Activated CD8-positive, alpha-beta T cell treated with anti-CD3 and anti-CD28 coated beads, Interleukin-2, amount 10 ng/mL, durations not matched to agents 7 days and 5 days (primary cell): Measurements from ENCODE around the gene CCDC18. TPM values are rescaled to one million over a fixed set of nuclear protein-coding genes. Genes with fewer than 3 reads are reported as not detected.
"Not testable (repeated sequence)": the region's sequence is repeated elsewhere in the genome, so short reads cannot be mapped to it uniquely, and the experiment has no call there.

Source experiments
- ATAC-seq: fragments of 150-1000 bp; cut with Tn5 transposase; one replicate; pipeline ENCODE4 v1.10.0; 2021; ENCODE audit warnings: moderate library complexity
- CTCF ChIA-PET: fragments of 350-600 bp; sonication (Branson Sonifier 250); formaldehyde crosslinking; loops from one replicate; lab custom pipeline; 2021; ENCODE audit warnings: antibody characterized with exemption; lab: Charles Lee
- POLR2A ChIA-PET: fragments of 350-600 bp; sonication (Branson Sonifier 250); formaldehyde crosslinking; loops from one replicate; lab custom pipeline; 2021; ENCODE audit warnings: antibody characterized with exemption; lab: Charles Lee
- DNase-seq: peaks from one replicate; pipeline ENCODE4 v3.0.0-alpha.2; 2020
- H3K27ac Mint-ChIP-seq: one replicate; pipeline ENCODE4 v1.8.0; 2021; ENCODE audit warnings: mild to moderate bottlenecking, mixed read lengths
- H3K27me3 Mint-ChIP-seq: one replicate; pipeline ENCODE4 v1.8.0; 2021; ENCODE audit warnings: low read depth, mixed read lengths
- H3K36me3 Mint-ChIP-seq: one replicate; pipeline ENCODE4 v1.8.0; 2021; ENCODE audit warnings: low read depth, mixed read lengths
- H3K4me1 Mint-ChIP-seq: one replicate; pipeline ENCODE4 v1.8.0; 2021; ENCODE audit warnings: low read depth, mixed read lengths
- H3K4me3 Mint-ChIP-seq: one replicate; pipeline ENCODE4 v1.8.0; 2021; ENCODE audit warnings: mild to moderate bottlenecking, mixed read lengths
- H3K9me3 Mint-ChIP-seq: one replicate; pipeline ENCODE4 v1.8.0; 2022; ENCODE audit warnings: mixed read lengths; ENCODE audit not compliant: insufficient read depth
- total RNA-seq, 2 experiments: library from RNA; stranded (reverse); gene quantifications; one replicate each; pipeline ENCODE4 v1.2.3, GENCODE V29; 2021

CCDC18 gene
- total RNA-seq, 2 experiments from 2014 or later, result 33.1 to 36.3 TPM

GRCh38 chr1:93205892-93206566 is 25.5 kb downstream of the CCDC18 start:
- DNase-seq (no peak), ATAC-seq (no peak)
- no peak overlapping the region for H3K27ac Mint-ChIP-seq
- H3K27me3 Mint-ChIP-seq, result no peaks in the 10 kb centered on the region
- peaks cover 31% of the 10 kb centered on the region for H3K36me3 Mint-ChIP-seq
- POLR2A ChIA-PET, result interaction anchor here (1.2 kb wide), 1 partner anchor 127 kb away, joined by 3 read pairs; the partner anchor contains the start of gene MTF2
- H3K4me1 Mint-ChIP-seq, result no peaks in the 10 kb centered on the region
- CTCF ChIA-PET, result no interaction called here
- H3K4me3 Mint-ChIP-seq, result no peak overlapping the region
- no peaks in the 10 kb centered on the region for H3K9me3 Mint-ChIP-seq

- POLR2A ChIA-PET, result no interaction called here
- H3K4me3 Mint-ChIP-seq, result no peak overlapping the region
- DNase-seq (no peak), ATAC-seq (no peak)
- H3K4me1 Mint-ChIP-seq, result no peaks in the 10 kb centered on the region
- no peaks in the 10 kb centered on the region for H3K27me3 Mint-ChIP-seq
- H3K27ac Mint-ChIP-seq, result no peak overlapping the region
- H3K9me3 Mint-ChIP-seq, result no peaks in the 10 kb centered on the region
- H3K36me3 Mint-ChIP-seq, result peaks cover 34% of the 10 kb centered on the region
- CTCF ChIA-PET, result no interaction called here
Measured at GRCh38 chr1:93206567-93206954, 26.0 kb downstream of the CCDC18 start.

DNA sequence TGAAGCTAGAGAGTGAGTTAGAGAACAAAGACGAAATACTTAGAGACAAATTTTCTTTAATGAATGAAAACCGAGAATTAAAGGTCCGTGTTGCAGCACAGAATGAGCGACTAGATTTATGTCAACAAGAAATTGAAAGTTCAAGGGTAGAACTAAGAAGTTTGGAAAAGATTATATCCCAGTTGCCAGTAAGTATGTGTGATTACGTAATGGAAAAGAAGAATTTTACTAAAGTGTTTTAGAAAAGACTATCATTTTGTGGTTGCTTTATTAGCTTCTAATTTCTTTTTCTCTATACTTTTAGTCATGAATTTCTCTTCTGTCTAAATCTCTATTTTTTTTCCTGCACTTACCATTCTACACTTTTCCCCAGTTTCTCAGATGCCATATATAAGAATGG is 26.7 kb downstream of the CCDC18 start:
- CTCF ChIA-PET, result no interaction called here
- no peak overlapping the region for H3K27ac Mint-ChIP-seq
- POLR2A ChIA-PET, result no interaction called here
- ATAC-seq, result no peak
- H3K4me1 Mint-ChIP-seq, result no peaks in the 10 kb centered on the region
- H3K4me3 Mint-ChIP-seq, result no peak overlapping the region
- no peaks in the 10 kb centered on the region for H3K27me3 Mint-ChIP-seq
- H3K36me3 Mint-ChIP-seq, result peaks cover 34% of the 10 kb centered on the region
- no peaks in the 10 kb centered on the region for H3K9me3 Mint-ChIP-seq
- DNase-seq, result no peak

GRCh38 chr1:93215322-93215721 is 34.8 kb downstream of the CCDC18 start:
- H3K4me3 Mint-ChIP-seq, result no peak overlapping the region
- ATAC-seq (no peak), DNase-seq (no peak)
- POLR2A ChIA-PET, result no interaction called here
- peaks cover 19% of the 10 kb centered on the region for H3K4me1 Mint-ChIP-seq
- H3K27ac Mint-ChIP-seq, result no peak overlapping the region
- no peaks in the 10 kb centered on the region for H3K9me3 Mint-ChIP-seq
- CTCF ChIA-PET, result no interaction called here
- peaks cover 56% of the 10 kb centered on the region for H3K36me3 Mint-ChIP-seq
- H3K27me3 Mint-ChIP-seq, result no peaks in the 10 kb centered on the region

DNA sequence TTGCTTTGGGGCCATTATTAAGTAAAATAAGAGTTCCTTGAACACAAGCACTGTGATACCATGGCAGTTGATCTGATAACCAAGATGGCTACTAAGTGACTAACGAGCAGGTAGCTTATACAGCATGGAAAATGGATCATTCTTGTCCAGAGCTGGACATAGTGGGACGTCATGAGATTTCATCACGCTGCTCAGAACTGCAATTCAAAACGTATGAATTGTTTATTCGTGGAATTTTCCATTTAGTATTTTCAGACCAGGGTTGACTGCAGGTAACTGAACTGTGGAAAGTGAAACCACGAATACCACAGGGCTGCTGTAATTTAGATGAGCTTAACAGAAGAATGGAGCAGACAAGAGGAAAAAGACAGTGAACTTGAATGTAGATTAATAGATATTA is 38.9 kb downstream of the CCDC18 start:
- Mint-ChIP-seq H3K9me3 (peaks cover 3% of the 10 kb centered on the region), H3K36me3 (peaks cover 69% of the 10 kb centered on the region), H3K4me3 (peak overlapping the region; percentile 66), H3K4me1 (peaks cover 28% of the 10 kb centered on the region), H3K27ac (peak overlapping the region; percentile 83), H3K27me3 (no peaks in the 10 kb centered on the region)
- ChIA-PET CTCF (interaction anchor here (1.2 to 1.4 kb wide), 2 partner anchors 11 to 50 kb away, joined by 3 to 4 read pairs; no protein-coding TSS in a partner anchor), POLR2A (interaction anchor here (1.7 kb wide), 1 partner anchor 38 kb away, joined by 3 read pairs; no protein-coding TSS in a partner anchor)
- peak; percentile 89 for ATAC-seq
- DNase-seq, result peak; percentile 60

- POLR2A ChIA-PET, H3K4me3 Mint-ChIP-seq, H3K27me3 Mint-ChIP-seq, H3K9me3 Mint-ChIP-seq, CTCF ChIA-PET, ATAC-seq, DNase-seq, H3K27ac Mint-ChIP-seq: not testable (repeated sequence)
- H3K4me1 Mint-ChIP-seq, result peaks cover 28% of the 10 kb centered on the region
- H3K36me3 Mint-ChIP-seq, result peaks cover 76% of the 10 kb centered on the region
Measured at GRCh38 chr1:93220716-93221115, 40.2 kb downstream of the CCDC18 start.

- POLR2A ChIA-PET, result no interaction called here
- Mint-ChIP-seq H3K9me3 (peaks cover 3% of the 10 kb centered on the region), H3K27me3 (no peaks in the 10 kb centered on the region), H3K4me1 (peaks cover 28% of the 10 kb centered on the region), H3K4me3 (no peak overlapping the region), H3K27ac (no peak overlapping the region), H3K36me3 (peaks cover 80% of the 10 kb centered on the region)
- CTCF ChIA-PET, result no interaction called here
- no peak for ATAC-seq
- DNase-seq, result no peak
Measured at GRCh38 chr1:93221913-93222312, 41.4 kb downstream of the CCDC18 start.

DNA sequence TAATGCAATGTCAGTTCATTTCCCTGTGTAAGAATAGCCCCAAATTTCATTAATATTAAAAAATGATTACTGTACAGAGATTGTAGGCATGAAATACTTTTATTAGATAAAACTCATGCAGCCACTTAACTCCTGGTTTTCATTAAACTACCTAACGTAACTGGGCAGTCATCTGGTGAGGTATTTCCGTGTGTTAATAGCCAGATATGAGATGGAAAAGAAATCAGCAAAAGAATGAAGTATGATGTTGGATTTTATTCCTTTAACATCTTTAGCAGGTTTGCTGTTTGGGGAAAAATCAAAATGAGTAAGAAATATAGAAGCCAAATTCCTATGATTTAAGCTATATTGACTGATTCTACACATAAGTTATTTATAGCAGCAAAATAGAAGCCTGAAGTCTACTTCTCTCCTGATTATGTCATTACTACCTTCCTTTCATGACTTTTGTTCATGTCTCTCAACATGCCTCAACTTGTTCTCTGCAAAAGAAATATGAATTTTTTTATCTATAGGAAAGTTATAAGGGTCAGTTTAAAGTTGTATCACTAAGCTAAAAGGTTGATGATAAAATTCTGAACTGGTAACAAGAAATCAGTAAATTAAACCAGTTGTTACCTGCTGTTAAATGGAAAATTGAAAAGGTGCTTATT is 42.6 kb downstream of the CCDC18 start:
- H3K36me3 Mint-ChIP-seq, result peaks cover 77% of the 10 kb centered on the region

GRCh38 chr1:93235261-93235660 is 54.7 kb downstream of the CCDC18 start:
- Mint-ChIP-seq H3K27ac (no peak overlapping the region), H3K27me3 (no peaks in the 10 kb centered on the region), H3K36me3 (peaks cover 73% of the 10 kb centered on the region), H3K4me1 (no peaks in the 10 kb centered on the region), H3K9me3 (peaks cover 3% of the 10 kb centered on the region), H3K4me3 (no peak overlapping the region)
- POLR2A ChIA-PET, result no interaction called here
- ATAC-seq (no peak), DNase-seq (no peak)
- CTCF ChIA-PET, result no interaction called here

More for the DNA sequence above, 42.6 kb downstream of the CCDC18 start:
- POLR2A ChIA-PET, result no interaction called here
- CTCF ChIA-PET, result interaction anchor here (1.1 kb wide), 1 partner anchor 143 kb away, joined by 3 read pairs; no protein-coding TSS in a partner anchor
- no peak for ATAC-seq
- Mint-ChIP-seq H3K4me1 (peaks cover 26% of the 10 kb centered on the region), H3K9me3 (peaks cover 3% of the 10 kb centered on the region), H3K27ac (no peak overlapping the region), H3K4me3 (no peak overlapping the region), H3K27me3 (no peaks in the 10 kb centered on the region)
- no peak for DNase-seq

- ChIA-PET CTCF (no interaction called here), POLR2A (no interaction called here)
- Mint-ChIP-seq H3K27me3 (no peaks in the 10 kb centered on the region), H3K9me3 (peaks cover 3% of the 10 kb centered on the region), H3K4me3 (no peak overlapping the region), H3K27ac (no peak overlapping the region), H3K36me3 (peaks cover 72% of the 10 kb centered on the region), H3K4me1 (no peaks in the 10 kb centered on the region)
- DNase-seq, result no peak
- ATAC-seq, result no peak
Measured at GRCh38 chr1:93237021-93237420, 56.5 kb downstream of the CCDC18 start.

- H3K9me3 Mint-ChIP-seq, result peaks cover 13% of the 10 kb centered on the region
- H3K36me3 Mint-ChIP-seq, result peaks cover 78% of the 10 kb centered on the region
Measured at GRCh38 chr1:93238425-93238824, 57.9 kb downstream of the CCDC18 start.

GRCh38 chr1:93239863-93240262 is 59.3 kb downstream of the CCDC18 start:
- DNase-seq, result no peak
- no peaks in the 10 kb centered on the region for H3K27me3 Mint-ChIP-seq
- peaks cover 76% of the 10 kb centered on the region for H3K36me3 Mint-ChIP-seq
- ChIA-PET CTCF (no interaction called here), POLR2A (no interaction called here)
- H3K9me3 Mint-ChIP-seq, result peaks cover 15% of the 10 kb centered on the region
- ATAC-seq, result no peak
- no peak overlapping the region for H3K4me3 Mint-ChIP-seq
- H3K27ac Mint-ChIP-seq, result no peak overlapping the region
- no peaks in the 10 kb centered on the region for H3K4me1 Mint-ChIP-seq

More at GRCh38 chr1:93238425-93238824, 57.9 kb downstream of the CCDC18 start:
- no peak for ATAC-seq
- Mint-ChIP-seq H3K4me1 (no peaks in the 10 kb centered on the region), H3K27ac (no peak overlapping the region), H3K27me3 (no peaks in the 10 kb centered on the region), H3K4me3 (no peak overlapping the region)
- DNase-seq, result no peak
- POLR2A ChIA-PET, result no interaction called here
- CTCF ChIA-PET, result interaction anchor here (0.7 to 0.8 kb wide), 2 partner anchors 13 to 235 kb away, joined by 3 read pairs; no protein-coding TSS in a partner anchor
